ENCODE data around the gene DYRK1A.
"Not testable (repeated sequence)": the region's sequence is repeated elsewhere in the genome, so short reads cannot be mapped to it uniquely, and the experiment has no call there.

Gene DYRK1A

GRCh38 chr21:37532868-37533780 is 166.6 kb downstream of the DYRK1A start:
- no peak for DNase-seq

GRCh38 chr21:37534431-37534830 is 167.9 kb downstream of the DYRK1A start:
- no peak for DNase-seq

- no peak for DNase-seq
These were observed 168.6 kb downstream of the DYRK1A start for GRCh38 chr21:37535130-37535529.

GRCh38 chr21:37535672-37536071 is 169.1 kb downstream of the DYRK1A start:
- no peak for DNase-seq

GRCh38 chr21:37536616-37537278 is 170.2 kb downstream of the DYRK1A start:
- no peak for DNase-seq

- no peak for DNase-seq
These were observed 170.9 kb downstream of the DYRK1A start for GRCh38 chr21:37537391-37537996.

GRCh38 chr21:37538971-37539590 is 172.5 kb downstream of the DYRK1A start:
- no peak for DNase-seq

- not testable (repeated sequence) for DNase-seq
These were observed 174.6 kb downstream of the DYRK1A start for GRCh38 chr21:37541128-37541527.

GRCh38 chr21:37542512-37542911 is 175.9 kb downstream of the DYRK1A start:
- no peak for DNase-seq

- no peak for DNase-seq
These were observed 179.8 kb downstream of the DYRK1A start for GRCh38 chr21:37546299-37546908.

- no peak for DNase-seq
These were observed 180.5 kb downstream of the DYRK1A start for GRCh38 chr21:37546949-37547614.

GRCh38 chr21:37547615-37548200 is 181.1 kb downstream of the DYRK1A start:
- DNase-seq = no peak

- DNase-seq = no peak
These were observed 182.0 kb downstream of the DYRK1A start for GRCh38 chr21:37548521-37548981.

- DNase-seq = not testable (repeated sequence)
These were observed 183.2 kb downstream of the DYRK1A start for GRCh38 chr21:37549730-37550129.

- DNase-seq = no peak
These were observed 183.6 kb downstream of the DYRK1A start for GRCh38 chr21:37550157-37550556.

- DNase-seq = no peak
These were observed 184.2 kb downstream of the DYRK1A start for GRCh38 chr21:37550618-37551330.

GRCh38 chr21:37551331-37551992 is 184.9 kb downstream of the DYRK1A start:
- DNase-seq = no peak

GRCh38 chr21:37551993-37552355 is 185.4 kb downstream of the DYRK1A start:
- no peak for DNase-seq

GRCh38 chr21:37552496-37553029 is 186.0 kb downstream of the DYRK1A start:
- DNase-seq = no peak

GRCh38 chr21:37553078-37553481 is 186.5 kb downstream of the DYRK1A start:
- DNase-seq = no peak

Measured in GOT3 (cell line).